Superior temporal gyrus (tissue), 1 donor: ENCODE results near the gene PLPPR2.
"Not testable (repeated sequence)": the region's sequence is repeated elsewhere in the genome, so short reads cannot be mapped to it uniquely, and the experiment has no call there.

ENCODE experiments used
- DNase-seq: peaks from one replicate; pipeline ENCODE4 v3.0.0-alpha.2; 2016; ENCODE audit errors: extremely low spot score

PLPPR2 gene, protein sequence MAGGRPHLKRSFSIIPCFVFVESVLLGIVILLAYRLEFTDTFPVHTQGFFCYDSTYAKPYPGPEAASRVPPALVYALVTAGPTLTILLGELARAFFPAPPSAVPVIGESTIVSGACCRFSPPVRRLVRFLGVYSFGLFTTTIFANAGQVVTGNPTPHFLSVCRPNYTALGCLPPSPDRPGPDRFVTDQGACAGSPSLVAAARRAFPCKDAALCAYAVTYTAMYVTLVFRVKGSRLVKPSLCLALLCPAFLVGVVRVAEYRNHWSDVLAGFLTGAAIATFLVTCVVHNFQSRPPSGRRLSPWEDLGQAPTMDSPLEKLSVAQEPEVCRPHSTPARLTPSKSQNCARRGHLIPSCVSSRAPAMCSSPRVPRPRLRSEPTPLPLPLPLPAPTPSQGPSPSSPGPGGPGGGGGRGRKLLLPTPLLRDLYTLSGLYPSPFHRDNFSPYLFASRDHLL

DNA sequence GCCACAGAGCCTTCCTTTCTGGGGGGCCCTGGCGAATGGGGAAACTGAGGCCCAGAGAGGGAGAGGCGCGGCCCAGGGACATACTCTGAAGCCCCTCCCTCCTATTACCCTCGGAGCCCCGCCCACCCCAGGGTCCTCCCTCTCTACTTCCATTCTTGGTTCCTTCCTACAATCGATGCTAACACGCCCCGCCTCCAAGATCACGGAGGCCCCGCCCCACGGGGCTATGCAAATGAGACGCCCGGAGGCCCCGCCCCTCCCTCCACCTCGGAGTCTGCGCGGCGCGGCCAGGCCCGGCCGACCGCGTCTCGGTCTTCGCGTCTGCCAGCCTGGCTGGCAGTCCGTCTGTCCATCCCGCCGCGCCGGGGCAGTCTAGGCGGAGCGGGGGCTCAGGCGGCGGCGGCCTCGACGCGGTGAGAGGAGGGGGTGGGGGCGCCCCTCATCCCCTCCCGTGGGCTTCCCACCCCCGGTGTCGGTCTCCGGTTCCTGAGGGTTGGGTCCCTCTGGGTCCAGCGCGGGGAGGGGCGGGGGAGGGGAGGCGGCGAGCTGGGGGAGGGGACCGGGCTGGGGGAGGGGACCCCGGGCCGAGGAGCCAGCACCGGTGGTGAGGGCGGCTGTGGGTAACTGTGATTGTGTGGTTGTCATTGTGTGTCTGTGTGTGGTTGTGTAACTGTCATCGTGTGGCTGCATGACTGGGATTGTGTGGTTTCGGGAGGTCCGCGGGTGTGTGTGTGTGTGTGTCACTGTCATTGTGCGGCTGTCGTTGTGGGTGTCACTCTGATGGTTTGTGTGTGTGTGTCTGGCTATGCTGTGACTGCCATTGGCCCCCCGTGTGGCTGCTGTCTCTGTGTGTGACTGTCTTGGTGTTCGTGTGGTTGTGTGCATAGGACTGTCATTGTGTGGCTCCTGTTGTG, at the start of gene PLPPR2:
TSS of gene PLPPR2 (plus strand) at position 273 of the 914 bp plus-strand sequence. CDS start 2,242 bp downstream, outside the sequence.
- peak; percentile 86 for DNase-seq

DNA sequence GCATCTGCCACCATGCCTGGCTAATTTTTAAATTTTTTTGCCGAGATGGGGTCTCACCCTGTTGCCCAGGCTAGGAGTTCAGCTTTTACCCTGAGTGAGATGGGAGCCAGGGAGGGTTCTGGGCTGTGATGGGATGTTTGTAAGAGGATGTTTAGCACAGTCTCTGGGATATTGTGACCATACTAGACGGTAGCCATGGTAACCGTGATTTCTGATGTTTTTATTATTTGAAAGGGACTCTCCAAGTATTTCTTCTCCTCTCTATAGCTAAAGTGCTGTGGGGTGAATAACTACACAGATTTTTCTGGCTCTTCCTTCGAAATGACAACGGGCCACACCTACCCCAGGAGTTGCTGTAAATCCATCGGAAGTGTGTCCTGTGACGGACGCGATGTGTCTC, 48.9 kb upstream of the PLPPR2 start:
- DNase-seq, result no peak

DNA sequence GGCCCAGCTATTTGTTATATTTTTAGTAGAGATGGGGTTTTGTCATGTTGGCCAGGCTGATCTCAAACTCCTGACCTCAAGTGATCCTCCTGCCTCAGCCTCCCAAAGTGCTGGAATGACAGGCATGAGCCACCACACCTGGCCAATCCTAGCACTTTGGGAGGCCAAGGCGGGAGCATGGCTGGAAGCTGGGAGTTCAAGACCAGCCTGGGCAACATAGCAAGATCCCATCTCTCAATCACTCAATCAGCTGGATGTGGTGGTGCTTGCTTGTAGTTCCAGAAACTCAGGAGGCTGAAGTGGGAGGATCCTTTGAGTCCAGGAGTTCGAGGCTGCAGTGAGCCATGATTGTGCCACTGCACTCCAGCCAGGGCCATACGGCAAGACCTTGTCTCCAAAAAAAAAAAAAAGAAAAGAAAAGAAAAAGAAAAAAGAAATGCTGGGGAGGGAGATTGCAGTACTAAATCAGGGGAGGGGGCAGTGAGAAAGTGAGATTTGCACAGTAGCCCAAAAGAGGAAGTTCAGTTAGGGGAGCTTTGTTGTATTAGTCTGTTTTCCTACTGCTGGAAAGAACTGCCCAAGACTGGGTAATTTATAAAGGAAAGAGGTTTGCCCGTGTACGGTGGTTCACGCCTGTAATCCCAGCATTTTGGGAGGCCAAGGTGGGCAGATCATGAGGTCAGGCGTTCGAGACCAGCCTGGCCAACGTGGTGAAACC, 34.8 kb upstream of the PLPPR2 start:
- not testable (repeated sequence) for DNase-seq

GRCh38 chr19:11321191-11322126, 33.8 kb upstream of the PLPPR2 start:
- DNase-seq, result no peak

GRCh38 chr19:11322269-11323024, 32.8 kb upstream of the PLPPR2 start:
- no peak for DNase-seq

DNA sequence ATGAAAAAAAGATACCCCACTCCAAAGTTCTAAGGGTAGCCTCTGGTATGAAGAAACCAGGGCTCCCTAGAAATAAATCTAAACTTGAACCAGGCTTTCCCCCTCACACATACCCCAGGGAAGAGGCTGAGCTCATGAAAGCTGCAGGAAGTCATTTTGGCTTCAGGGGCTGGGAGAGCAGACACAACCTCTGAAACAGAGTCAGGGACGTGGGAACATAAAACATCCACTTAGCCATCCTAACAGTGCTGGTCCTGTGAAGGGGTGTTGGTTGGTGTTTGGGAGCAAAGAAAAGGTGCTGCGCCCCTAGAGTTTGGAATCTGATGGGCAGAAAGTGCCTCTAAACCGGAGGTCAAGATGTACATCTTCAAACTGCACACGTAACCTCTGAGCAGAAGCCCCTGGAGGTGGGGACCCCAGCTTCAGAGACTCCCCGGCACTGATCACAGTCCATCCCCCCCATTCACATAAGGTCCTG, 31.6 kb upstream of the PLPPR2 start:
- DNase-seq, result no peak

DNA sequence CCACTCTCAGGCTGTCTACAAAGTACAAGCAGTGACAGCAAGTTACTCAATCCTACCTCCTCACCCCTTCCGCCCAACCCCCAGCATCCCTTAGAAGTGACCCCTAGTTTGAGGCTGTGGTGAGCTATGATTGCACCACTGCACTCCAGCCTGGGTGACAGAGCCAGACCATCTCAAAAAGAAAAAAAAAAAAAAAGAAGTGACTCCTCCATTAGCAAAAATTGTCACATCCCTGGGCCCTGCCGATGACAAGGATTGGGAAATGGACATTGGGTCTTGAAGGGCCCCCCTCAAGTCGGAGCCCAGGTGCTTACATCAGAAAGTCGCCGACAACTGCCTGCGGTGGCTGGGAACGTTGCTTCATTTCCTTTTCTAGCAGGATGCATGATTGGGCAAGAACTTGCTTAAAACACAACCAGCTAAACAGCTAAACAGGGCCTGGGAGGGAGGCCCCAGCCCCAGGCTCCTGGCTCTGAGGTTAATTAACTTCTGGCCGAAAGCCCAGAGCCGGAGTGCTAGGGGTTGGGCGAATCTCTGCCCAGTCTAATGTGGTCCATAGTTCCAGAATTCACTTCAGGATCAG, 31.1 kb upstream of the PLPPR2 start:
- no peak for DNase-seq

DNA sequence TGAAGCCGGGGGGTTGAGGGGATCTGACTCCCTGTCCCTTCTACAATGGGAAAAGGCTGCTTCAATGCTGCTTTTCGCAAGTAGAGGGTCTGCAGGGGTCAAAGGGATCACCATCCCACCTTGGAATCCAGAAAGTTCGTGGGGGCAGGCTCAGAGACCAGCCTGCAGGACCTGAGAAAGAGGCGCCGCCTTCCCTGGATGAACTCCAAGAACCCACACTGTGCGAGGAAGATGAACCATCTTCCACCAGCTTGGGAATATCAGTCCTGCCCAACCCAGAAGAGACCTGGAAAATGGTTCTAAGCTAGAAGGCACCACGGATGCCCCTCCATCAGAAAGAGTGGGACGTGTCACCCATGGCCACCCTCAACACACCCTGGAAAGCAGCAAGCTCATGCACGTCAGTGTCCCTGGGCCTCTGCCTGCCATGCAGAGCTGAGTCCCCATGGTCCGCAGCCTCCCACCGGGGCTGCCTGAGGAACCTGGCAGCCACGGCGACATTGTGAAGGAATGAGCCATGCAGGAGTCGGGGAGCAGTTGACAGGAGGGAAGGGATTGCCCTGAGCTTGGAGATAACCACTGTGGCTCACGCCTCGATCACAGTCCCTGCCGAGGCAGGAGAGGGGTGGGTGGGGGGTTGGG, 30.4 kb upstream of the PLPPR2 start:
- no peak for DNase-seq

GRCh38 chr19:11325544-11325943, 29.7 kb upstream of the PLPPR2 start:
- no peak for DNase-seq

DNA sequence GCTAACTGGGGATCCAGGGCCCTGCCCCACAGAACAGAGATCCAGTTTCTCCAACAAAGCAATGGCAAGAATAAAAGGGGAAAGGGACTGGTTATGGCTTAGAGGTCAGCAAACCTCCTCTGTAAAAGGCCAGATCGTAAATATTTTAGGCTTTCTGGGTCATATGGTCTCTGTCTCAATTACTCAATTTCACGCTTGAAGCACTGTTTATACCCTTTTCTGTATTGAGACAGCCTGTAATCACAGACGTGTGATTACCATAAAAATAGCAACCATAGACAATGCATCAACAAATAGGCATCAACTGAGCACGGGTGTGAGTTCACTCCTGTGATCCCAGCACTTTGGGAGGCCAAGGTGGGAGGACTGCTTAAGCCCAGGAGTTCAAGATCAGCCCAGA, 25.1 kb upstream of the PLPPR2 start:
- no peak for DNase-seq

DNA sequence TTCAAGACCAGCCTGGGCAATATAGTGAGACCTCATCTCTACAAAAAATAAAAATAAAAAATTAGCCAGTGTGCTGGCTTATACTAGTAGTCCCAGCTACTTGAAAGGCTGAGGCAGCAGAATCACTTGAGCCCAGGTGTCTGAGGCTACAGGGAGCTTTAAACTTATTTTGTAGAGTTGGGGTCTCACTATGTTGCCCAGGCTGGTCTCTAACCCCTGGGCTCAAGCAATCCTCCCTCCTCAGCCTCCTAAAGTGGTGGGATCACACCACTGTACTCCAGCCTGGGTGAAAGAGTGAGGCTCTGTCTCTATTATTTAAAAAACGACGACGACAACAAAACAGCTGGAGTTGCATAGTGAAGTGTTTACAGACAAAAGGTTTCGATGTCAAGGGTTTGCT, 23.7 kb upstream of the PLPPR2 start:
- DNase-seq, result no peak

- DNase-seq, result no peak
Observed at GRCh38 chr19:11332822-11333221, 22.4 kb upstream of the PLPPR2 start.

DNA sequence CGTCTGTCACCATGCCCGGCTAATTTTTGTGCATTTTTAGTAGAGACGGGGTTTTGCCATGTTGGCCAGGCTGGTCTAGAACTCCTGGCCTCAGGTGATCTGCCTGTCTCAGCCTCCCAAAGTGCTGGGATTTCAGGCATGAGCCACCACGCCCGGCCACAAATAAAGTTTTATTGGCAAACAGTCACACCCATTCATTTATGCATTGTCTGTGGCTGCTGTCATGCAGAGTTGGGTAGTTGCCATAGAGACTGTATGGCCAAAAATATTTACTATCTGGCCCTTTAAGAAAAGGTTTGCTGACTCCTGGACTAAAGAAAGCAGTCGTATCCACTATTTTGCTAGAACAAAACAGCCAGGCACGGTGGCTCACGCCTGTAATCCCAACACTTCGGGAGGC, 21.4 kb upstream of the PLPPR2 start:
- DNase-seq, result not testable (repeated sequence)

DNA sequence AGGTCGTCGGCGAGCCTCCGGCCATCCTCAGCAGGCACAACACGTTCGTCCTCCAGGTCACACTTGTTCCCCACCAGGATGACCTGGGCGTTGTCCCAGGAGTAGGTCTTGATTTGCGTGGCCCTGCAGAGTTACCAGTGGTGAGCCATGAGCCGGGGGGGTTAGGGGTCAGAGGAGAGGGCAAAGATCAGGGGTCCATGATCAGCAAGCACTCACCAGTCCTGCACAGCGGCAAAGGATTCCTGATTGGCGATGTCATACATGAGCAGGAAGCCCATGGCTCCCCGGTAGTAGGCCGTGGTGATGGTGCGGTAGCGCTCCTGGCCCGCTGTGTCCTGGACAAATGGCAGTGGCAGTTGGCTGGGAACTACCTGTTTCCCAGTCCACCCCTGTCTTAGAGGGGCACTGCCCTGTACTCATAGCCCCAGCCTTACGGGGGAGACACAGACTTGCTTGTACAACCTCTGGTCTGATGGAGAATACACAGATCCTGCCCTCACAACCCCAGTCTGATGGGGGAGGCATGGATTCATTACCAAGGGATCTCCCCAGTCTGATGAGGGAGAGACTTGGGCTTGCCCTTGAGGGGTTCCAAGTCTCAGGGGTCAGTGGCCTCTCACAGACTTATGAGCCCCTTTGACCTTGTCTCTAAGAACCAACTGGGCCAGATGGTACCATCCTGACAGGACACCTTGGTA, 19.6 kb upstream of the PLPPR2 start:
- no peak for DNase-seq

GRCh38 chr19:11337080-11337479, 18.2 kb upstream of the PLPPR2 start:
- no peak for DNase-seq

DNA sequence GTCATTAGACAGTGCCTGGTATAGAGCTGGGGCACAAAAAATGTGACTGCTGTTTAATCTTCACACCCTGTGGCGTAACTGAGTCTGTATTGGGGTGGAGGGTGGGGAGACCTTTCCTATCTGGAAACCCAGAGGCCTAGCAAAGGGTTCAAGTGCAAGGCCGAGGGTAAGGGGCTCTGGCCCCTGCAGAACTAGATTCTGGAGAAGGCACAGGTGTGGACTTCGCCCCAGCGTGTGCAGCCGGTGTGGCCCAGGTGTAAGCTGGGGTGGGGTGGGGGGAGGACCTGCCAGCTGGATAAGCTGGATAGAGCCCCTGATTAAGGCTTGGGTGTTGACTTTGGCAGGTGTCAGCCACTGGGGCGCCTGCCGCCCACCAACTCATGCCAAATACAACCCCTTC, 17.1 kb upstream of the PLPPR2 start:
- DNase-seq, result no peak

- no peak for DNase-seq
Observed at GRCh38 chr19:11338569-11339253, 16.5 kb upstream of the PLPPR2 start.
